ENCODE data around the gene PRMT3.
"Not testable (repeated sequence)": the region's sequence is repeated elsewhere in the genome, so short reads cannot be mapped to it uniquely, and the experiment has no call there.

Gene PRMT3

GRCh38 chr11:20522536-20522935, 135.0 kb downstream of the PRMT3 start:
- DNase-seq, result no peak

GRCh38 chr11:20529757-20530156, 142.2 kb downstream of the PRMT3 start:
- no peak for DNase-seq

GRCh38 chr11:20530942-20531703, 143.6 kb downstream of the PRMT3 start:
- no peak for DNase-seq

GRCh38 chr11:20535271-20535881, 147.9 kb downstream of the PRMT3 start:
- DNase-seq, result no peak

- no peak for DNase-seq
Measured at GRCh38 chr11:20536365-20536764, 148.8 kb downstream of the PRMT3 start.

- DNase-seq, result no peak
Measured at GRCh38 chr11:20536784-20537183, 149.3 kb downstream of the PRMT3 start.

- no peak for DNase-seq
Measured at GRCh38 chr11:20541503-20541902, 154.0 kb downstream of the PRMT3 start.

- no peak for DNase-seq
Measured at GRCh38 chr11:20544603-20545237, 157.2 kb downstream of the PRMT3 start.

GRCh38 chr11:20547411-20547810, 159.9 kb downstream of the PRMT3 start:
- no peak for DNase-seq

- DNase-seq, result no peak
Measured at GRCh38 chr11:20551096-20551495, 163.6 kb downstream of the PRMT3 start.

GRCh38 chr11:20555783-20556182, 168.3 kb downstream of the PRMT3 start:
- DNase-seq, result no peak

- not testable (repeated sequence) for DNase-seq
Measured at GRCh38 chr11:20556396-20556795, 168.9 kb downstream of the PRMT3 start.

- DNase-seq, result no peak
Measured at GRCh38 chr11:20558741-20559140, 171.2 kb downstream of the PRMT3 start.

Measured in CD4-positive, alpha-beta T cell treated with Interleukin-12 subunit alpha and Interleukin-12 subunit beta, for 1 hour (primary cell).